HG02759 (cell line): ENCODE results near the gene MSLN.

ENCODE experiments used
- ATAC-seq: cut with Tn5 transposase; IDR thresholded peaks from one replicate; pipeline ENCODE4 v1.9.1; 2021; ENCODE audit warnings: mild to moderate bottlenecking, moderate library complexity; ENCODE audit not compliant: unreplicated experiment

Gene MSLN

GRCh38 chr16:722835-723633 is 37.5 kb upstream of the MSLN start:
- ATAC-seq = no peak

- ATAC-seq = no peak
Observed at GRCh38 chr16:723695-724094, 36.8 kb upstream of the MSLN start.

GRCh38 chr16:724188-725040 is 36.1 kb upstream of the MSLN start:
- ATAC-seq = no peak

DNA sequence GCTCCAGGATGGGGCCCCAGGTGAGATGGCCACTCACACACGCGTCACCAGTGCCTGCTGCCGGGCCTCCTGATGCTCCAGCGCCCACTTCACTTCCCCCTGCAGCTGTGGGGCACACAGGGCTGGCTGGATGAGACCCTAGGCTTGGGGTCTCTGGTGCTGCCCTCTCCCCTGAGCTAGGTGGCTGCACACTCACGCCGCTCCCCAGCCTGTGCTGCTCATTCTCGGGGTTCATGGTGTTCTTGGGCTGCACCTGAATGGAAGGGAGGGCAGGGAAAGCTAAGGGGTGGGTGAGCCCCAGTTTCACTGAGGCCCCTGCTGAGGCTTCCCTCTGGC is 35.5 kb upstream of the MSLN start:
- no peak for ATAC-seq

DNA sequence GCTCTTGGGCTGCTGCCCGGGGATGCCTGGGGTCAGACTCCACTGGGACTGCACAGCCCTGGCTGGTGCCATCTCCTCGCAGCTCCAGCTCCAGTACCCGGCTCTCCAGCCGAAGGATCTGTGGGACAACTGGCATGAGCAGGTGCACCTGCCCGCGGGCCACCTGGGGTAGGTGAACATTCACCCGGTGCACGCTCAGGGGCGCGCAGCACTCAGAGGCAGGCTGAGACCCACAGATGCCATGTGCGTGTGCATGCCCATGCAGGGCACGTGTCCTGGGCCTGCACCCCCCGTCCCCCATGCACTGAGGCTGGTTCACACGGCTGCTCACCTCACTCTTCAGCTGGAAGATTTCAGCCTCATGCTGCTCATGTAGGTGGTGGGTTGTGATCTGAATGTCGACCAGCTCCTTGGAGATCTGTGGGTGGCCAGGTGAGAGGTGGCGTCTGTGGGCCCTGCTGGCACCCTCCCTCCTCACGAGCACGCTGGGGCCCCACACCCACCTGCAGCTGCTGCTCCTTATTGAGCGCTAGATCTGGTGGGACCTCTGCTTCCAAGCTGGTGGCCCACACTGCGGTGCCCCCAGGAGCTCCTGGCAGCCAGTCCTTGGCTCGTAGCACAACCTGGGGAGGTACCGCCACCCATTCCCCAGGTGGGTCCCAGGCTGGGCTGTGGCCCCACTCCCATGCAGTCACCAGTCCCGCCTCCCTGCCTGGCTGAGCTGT is 34.9 kb upstream of the MSLN start:
- no peak for ATAC-seq

DNA sequence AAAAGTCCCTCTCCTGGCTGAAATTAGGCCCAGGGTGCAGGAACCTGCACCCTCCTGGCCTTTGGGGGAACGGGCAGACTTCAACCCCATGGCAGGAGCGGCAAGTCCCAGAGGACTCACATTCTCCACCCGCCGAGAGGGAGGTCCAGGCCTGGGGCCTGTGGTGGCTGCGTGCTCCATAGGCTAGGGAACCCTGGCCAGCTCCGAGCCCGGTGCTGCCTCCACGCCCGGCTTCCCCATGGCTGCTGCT is 34.4 kb upstream of the MSLN start:
- no peak for ATAC-seq

- ATAC-seq = peak; percentile 38
Observed at GRCh38 chr16:726438-727290, 33.9 kb upstream of the MSLN start, which contains the start of the genes CCDC78 and HAGHL. CCDC78 (minus strand) TSS chr16:726443; CDS start chr16:726367, 76 bp downstream. HAGHL (plus strand) TSS chr16:727106; CDS start chr16:727510, 404 bp downstream.

DNA sequence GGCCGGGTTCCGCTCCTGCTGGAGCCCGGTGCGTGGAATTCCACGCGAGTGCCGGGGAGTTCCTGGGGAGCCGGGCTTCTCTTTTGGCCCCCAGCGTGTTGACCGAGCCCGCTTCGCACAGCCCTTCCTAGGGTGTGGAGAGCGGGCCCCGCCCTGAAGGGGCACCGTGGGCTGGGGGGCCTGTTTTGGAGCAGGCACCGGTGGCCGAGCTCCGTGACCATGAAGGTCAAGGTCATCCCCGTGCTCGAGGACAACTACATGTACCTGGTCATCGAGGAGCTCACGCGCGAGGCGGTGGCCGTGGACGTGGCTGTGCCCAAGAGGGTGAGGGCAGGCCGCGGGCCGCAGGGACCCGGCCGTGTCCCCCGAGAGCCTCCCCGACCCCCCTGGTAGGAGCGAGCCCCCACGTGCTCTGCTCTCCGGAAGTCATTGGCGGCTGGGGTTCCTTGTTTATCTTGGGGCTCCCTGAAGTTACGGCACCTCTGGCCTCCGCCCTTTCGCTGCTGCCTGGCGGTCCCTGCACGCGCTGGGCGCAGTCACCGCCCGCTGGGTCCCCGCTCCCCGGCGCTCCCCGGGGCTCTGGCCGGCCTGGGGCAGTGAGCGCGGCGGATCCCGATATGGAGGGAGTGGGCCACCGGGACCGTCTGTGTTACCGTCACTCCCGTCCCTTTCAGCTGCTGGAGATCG is 33.1 kb upstream of the MSLN start:
- ATAC-seq = no peak

DNA sequence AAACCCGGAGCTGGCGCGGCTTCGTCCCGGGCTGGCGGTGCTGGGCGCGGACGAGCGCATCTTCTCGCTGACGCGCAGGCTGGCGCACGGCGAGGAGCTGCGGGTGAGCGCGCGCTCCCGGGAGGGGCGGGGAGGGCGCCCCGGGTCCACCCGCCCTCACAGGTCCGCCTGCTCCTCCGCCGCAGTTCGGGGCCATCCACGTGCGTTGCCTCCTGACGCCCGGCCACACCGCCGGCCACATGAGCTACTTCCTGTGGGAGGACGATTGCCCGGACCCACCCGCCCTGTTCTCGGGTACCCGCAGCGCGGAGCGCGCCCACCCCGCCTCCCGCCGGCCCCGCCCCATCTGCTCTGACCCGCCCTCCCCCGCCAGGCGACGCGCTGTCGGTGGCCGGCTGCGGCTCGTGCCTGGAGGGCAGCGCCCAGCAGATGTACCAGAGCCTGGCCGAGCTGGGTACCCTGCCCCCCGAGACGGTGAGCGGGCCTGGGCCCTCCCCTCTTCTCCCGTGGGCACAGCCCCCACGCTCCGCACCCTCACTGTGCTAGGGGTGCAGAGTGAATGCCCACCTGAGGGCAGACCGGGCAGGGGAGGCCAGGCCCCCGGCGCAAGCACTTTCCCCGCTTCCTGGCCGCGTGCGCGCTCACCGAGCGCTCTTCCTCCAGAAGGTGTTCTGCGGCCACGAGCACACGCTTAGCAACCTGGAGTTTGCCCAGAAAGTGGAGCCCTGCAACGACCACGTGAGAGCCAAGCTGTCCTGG is 32.2 kb upstream of the MSLN start:
- peak; percentile 35 for ATAC-seq

- ATAC-seq = no peak
Observed at GRCh38 chr16:728890-729744, 31.4 kb upstream of the MSLN start.

- no peak for ATAC-seq
Observed at GRCh38 chr16:729768-730665, 30.5 kb upstream of the MSLN start.

- no peak for ATAC-seq
Observed at GRCh38 chr16:730666-731509, 29.6 kb upstream of the MSLN start.

GRCh38 chr16:732332-732731 is 28.2 kb upstream of the MSLN start:
- no peak for ATAC-seq

DNA sequence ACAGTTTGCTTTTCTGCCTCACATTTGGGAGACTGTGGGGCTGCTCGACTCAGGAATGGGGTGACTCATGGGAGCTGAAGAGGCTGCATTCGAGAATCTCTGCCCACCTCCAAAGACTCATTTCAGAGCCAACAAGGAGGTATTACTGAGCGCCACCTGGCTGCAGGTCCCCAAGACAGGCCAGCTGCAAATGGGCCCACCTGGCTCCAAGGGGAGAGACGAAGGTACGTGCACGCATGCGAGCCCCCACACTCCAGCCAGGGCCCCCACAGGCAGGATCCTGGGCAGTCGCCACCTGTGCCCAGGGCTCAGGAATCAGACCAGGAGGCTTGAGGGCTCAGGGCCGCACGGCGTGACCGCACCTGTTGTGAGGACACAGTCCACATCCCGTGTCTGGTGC is 27.6 kb upstream of the MSLN start:
- no peak for ATAC-seq

DNA sequence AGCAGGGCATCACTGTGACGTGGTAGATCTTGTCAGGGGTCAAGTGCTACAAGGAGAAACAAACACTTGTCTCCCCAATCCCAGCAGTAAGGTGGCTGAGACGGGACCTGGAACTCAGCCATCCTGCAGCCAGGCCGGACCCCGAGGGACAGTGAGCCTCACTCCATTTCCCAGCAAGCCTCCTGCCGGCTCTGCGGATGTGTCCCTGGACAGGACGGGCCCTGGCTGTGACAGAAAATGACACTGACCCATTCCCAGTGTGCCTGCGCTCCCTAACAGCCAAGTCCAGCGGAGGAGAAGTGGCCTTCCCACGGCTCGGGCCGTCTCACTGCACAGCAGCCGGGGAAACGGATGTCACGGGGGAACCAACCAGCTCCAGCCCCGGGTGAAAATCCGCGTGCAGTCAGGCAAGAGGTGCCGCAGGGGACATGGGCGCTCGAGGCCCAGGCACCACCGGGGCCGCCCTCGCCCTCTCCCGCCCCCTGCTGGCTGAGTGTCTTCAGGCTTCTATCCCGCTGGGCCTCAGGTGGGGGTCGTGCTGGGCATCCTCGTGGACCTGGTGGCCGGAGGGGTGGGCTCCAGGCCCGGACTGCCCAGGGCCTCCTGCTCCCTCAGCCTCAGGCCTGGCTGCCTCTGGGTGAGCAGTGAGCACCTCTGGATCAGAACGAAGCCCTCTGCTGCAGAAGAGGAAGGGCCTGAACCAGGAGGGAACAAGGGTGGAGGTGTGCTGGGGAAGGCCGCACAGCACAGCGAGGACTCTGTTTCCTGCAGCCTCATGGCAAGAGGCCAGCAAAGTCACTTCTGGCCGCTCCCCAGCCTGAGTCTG is 26.9 kb upstream of the MSLN start:
- ATAC-seq = no peak
